Fibroblast of mammary gland (primary cell): ENCODE measurements around the gene XAB2.
A peak's percentile ranks its signal among the peaks of the same experiment; 100 is the strongest.
"Not testable (repeated sequence)": the region's sequence is repeated elsewhere in the genome, so short reads cannot be mapped to it uniquely, and the experiment has no call there.

ENCODE experiments used
- DNase-seq: peaks from one replicate; pipeline ENCODE4 v3.0.0-alpha.2; 2010; ENCODE audit warnings: low read depth
- H3K4me3 ChIP-seq: 2 replicates; pipeline ENCODE4 v1.5.1; 2011; ENCODE audit warnings: low read depth, mild to moderate bottlenecking, low read length, moderate library complexity; ENCODE audit not compliant: control insufficient read depth
- TF ChIP-seq, protein P1 (sequence below): conservative IDR thresholded peaks from 2 replicates; pipeline ENCODE4 v1.5.1; 2011; ENCODE audit warnings: low read depth, low read length, inconsistent platforms; ENCODE audit not compliant: control insufficient read depth, insufficient read depth

Gene XAB2

DNA sequence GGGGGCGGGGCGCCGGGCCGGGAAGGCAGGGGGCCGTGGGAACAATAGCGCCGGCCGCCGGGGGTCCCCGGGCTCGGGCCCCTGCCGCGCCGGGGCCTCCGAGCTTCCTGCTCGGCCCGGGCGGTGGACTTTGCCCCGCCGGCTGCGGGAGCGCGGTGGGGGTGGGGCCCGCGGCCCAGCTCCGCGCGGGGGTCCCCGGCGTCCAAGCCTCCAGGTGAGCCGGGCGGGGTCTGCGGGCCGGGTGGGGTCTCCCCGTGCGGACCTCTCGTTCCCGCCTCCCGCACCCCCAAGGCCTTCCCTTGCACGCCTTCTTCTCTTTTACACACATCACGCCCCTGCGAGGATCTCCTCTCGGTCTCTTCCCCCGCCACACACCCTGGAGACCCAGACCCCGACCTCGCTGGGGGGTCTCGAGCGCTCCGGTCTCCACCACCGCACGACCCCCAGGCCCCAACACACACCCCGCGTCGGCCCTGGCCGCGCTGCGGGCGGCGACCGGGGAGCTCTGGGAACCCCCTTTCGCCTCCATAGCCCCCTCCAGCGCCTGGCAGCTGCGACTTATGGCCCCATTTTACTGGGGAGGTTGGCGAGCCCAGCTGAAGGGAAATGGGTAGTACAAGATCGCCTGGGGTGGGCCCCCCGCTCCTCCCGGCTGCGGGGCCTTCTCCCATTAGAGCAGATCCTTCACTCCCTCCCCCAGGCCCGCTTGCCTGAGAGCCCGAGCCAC is 33.0 kb downstream of the XAB2 start:
- H3K4me3 ChIP-seq: no peak overlapping the region
- TF ChIP-seq, protein P1, sequence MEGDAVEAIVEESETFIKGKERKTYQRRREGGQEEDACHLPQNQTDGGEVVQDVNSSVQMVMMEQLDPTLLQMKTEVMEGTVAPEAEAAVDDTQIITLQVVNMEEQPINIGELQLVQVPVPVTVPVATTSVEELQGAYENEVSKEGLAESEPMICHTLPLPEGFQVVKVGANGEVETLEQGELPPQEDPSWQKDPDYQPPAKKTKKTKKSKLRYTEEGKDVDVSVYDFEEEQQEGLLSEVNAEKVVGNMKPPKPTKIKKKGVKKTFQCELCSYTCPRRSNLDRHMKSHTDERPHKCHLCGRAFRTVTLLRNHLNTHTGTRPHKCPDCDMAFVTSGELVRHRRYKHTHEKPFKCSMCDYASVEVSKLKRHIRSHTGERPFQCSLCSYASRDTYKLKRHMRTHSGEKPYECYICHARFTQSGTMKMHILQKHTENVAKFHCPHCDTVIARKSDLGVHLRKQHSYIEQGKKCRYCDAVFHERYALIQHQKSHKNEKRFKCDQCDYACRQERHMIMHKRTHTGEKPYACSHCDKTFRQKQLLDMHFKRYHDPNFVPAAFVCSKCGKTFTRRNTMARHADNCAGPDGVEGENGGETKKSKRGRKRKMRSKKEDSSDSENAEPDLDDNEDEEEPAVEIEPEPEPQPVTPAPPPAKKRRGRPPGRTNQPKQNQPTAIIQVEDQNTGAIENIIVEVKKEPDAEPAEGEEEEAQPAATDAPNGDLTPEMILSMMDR: no peak
- no peak for DNase-seq

DNA sequence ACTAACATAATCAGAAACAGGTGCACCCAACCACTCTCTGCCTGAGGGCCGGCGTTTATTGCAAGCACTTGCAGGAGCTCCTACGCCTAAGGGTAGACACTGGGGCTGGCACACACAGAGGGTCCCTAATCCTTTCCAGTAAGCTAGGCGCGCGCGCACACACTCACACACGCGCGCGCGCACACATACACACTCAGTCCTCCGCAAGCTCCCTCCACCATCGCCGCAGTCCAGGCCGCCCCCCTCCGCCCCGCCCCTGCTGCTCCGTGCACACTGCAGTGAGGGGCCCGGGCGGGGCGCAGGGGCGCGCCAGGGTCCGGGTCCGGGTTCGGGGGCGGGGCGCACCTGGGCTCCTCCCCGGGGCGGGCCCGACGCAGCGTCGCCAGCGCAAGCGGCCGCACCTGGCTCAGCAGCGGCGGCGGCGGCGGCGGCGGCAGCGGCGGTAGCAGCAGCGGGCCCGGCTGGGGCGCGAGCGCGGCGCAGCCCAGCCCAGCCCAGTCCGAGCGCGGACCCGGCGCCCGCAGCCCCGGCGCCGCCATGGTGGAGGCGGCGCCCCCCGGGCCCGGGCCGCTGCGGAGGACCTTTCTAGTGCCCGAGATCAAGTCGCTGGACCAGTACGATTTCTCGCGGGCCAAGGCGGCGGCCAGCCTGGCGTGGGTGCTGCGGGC is 33.7 kb downstream of the XAB2 start, which contains the start of gene CAMSAP3:
CAMSAP3 (plus strand) TSS at position 398 of the 668 bp plus-strand sequence; CDS start at position 538, 140 bp downstream.
- TF ChIP-seq, protein P1: no peak
- no peak within 1 kb of the TSS for H3K4me3 ChIP-seq
- DNase-seq: peak; percentile 14

DNA sequence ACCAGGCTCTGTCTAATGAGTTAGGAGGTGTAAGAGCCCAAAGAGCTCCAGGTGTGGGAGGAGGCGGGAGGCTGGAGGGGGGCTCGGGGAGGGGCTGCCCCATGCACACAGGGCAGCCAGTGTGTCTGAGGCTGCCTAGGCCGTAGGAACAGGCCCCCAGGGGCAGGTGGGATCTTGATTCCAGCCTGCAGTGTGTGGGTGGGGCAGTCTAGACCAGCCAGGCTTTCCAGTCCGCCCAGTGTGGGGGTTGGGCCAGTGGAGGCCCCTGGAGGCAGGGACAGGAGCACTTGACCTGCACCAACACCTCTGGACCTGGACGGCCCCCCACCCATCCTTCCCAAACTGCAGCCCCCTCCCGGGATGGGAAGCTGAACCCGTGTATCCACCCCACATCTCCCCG is 39.1 kb downstream of the XAB2 start:
- no peak for DNase-seq
- H3K4me3 ChIP-seq: no peak overlapping the region
- TF ChIP-seq, protein P1: no peak

DNA sequence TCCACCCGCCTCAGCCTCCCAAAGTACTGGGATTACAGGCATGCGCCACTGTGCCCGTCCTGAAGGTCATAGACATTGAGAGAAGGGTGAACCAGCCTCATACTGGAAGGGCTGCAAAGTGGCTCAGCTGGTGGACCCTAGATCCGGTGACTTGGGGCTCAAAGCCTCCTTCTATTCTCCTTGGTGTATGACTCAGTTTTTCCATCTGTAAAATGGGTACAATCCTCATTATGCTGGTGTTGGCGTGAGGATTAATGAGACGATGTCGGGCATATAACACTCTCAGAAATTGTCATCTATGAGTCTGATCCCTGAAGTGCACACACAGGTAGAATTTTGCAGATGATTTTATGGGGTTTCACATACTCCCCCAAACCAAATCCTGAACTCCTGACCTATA is 39.5 kb downstream of the XAB2 start:
- no peak for DNase-seq
- no peak overlapping the region for H3K4me3 ChIP-seq
- TF ChIP-seq, protein P1: no peak

DNA sequence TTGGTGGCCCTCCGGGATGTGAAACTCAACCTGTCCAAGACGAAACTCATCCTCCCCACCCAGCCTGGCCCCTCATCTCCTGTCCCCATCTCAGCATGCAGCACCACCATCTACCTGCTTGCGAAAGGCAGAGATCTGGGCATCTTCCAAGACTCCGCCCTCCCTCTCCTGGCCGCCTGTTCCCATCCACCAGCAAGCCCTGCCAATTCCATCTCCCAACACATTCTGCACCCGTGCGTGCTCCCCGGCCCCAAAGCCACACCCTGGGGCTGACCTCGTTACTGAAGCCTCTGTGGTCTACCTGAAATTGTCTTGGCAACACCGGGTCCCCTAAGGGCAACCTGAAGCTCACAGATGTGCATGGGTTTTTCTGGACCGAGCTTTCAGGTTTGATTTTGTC is 46.9 kb downstream of the XAB2 start:
- TF ChIP-seq, protein P1: no peak
- DNase-seq: no peak
- H3K4me3 ChIP-seq: no peak overlapping the region

DNA sequence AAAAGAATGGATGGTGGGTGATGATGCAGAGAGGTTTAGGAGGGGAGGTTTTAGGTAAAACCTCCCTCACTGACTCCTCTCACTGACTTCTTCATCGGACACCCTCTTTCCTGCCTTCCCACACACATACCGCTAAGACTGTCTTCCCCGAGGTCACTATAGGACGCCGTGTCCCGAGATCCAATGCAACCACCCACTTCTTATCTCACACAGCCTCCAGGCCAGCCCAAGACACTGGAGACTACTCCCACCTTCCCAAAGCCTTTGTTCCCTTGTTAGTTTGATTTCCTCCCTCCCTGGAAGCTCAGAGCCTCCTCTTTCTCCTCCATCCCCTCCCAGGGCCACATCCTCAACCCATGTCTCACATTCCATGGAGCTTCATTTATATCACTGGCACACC is 50.2 kb downstream of the XAB2 start:
- TF ChIP-seq, protein P1: no peak
- DNase-seq: no peak
- no peak overlapping the region for H3K4me3 ChIP-seq

DNA sequence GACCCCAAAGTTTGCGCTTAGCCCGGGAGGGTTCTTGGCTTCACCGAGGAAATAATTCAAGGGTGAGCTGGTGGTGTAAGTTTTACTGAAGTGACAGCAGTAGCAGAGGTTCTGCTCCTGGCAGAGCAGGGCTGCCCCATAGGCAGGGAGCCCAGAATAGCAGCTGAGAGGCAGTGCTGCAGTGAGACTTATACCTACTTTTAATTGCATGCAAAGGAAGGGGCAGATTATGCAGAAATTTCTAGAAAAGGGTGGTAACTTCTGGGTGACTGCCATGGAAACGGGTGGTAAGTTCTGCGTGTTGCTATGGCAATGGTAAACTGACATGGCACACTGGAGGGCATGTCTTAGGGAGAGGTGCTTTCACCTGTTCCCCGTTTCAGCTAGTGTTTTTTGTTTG is 51.2 kb downstream of the XAB2 start:
- TF ChIP-seq, protein P1: no peak
- no peak overlapping the region for H3K4me3 ChIP-seq
- DNase-seq: no peak

DNA sequence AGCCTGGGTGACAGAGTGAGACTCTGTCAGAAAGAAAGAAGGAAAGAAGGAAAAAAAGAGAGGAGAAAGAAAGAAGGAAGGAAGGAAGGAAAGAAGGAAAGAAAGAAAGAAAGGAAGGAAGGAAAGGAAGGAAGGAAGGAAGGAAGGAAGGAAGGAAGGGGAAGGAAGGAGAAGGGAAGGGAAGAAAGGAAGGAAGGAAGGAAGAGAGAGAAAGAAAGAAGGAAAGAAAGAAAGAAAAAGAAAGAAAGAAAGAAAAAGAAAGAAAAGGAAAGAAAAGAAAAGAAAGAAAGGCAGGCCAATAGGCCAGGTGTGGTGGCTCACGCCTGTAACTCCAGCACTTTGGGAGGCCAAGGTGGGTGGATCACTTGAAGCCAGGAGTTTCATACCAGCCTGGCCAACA is 51.9 kb downstream of the XAB2 start:
- H3K4me3 ChIP-seq, DNase-seq: not testable (repeated sequence)
